ENCODE measurements around the gene RAD51B.

The RAD51B gene

DNA sequence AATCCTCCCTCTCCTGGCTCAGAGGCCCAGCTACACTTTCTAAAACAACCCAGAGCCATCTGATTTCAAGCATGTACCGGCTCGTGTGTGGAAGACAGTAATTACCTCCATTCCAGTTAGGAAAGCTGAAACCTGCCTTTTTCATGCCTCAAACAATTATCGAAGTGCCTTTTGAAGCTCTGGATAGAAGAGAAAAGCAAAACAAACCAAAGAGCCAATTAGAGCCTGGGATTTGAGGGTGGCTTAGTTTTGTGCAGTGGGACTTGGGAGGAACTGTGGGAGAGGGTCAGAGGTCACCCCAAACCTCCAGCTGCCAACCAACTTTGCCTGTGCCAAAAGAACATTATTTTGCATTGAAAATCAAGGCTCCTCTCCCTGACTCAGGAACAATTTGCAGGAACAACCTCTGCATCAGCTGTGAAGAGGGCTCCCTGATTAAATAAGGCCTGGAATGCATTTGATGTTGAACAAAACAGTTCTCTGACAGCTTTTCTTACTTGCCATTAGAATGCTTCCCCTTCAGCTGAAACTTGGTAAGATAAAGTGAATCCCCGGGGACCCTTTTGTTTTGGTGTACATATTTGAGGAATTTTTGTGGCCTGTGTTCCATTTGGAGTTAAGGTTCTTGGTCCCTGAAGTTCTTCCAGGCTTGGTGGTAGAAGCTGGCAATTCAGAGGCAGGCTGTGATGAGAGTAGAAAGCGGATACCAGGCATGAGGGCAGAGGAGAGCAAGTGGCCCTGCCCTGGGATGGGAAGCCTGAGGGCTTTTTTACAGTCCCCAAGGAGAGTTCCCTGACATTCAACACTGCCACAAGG is 703.1 kb downstream of the RAD51B start:
- DNase-seq: no peak

- no peak for DNase-seq
Measured at GRCh38 chr14:68523326-68523610, 703.7 kb downstream of the RAD51B start.

GRCh38 chr14:68523989-68524725 is 704.6 kb downstream of the RAD51B start:
- DNase-seq: no peak

- DNase-seq: no peak
Measured at GRCh38 chr14:68525516-68525915, 705.9 kb downstream of the RAD51B start.

DNA sequence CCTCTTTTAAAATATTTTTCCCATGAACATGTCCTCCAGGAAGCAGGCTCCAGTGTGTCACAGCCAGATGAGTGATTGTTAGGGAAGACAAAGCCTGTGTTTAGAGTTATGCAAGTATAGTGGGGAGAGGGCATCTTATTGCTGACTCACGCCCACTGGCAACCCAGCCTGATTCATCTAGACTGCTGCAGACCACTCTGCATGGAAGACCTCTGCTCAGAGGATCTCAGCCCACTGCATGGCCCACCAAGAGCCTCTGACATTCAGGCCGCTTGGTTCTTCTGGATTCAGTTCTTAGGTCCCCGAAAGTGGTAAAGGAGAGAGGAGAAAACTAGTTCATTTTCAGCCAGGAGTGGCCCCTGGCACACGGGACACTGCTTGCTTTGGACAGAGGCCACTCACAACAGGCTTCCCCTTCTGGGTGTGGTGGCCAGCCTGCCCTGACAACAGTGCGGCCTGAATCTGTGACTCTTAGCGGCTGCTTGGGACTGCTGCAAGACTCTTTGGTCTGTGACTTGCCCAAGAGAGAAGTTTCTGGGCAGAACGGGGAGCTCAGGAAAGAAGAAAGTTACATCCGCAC is 707.0 kb downstream of the RAD51B start:
- no peak for DNase-seq

DNA sequence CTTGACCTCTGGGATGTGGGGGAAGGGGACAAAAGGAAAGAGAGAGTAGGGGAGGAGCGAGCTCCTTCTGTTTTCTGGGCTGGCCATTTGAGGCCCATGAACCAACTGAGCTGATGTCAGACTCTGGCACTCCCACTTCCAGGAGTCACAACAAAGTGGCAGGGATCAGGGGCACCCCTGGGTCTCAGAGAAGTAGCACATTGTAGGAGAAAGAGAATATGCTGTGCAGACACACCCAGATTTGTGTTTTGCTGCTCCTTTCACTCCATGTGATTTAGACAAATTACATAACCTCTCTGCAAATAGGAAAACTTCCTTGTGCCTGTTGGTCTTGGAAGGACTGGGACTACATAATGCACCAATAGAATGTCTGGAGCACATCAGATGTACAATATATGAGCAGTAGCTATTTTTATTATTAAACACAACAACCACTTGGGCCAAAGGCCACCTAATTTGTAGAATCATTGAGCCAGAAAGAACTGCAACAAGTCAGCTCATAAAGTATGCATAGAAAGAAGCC is 707.8 kb downstream of the RAD51B start:
- DNase-seq: no peak

DNA sequence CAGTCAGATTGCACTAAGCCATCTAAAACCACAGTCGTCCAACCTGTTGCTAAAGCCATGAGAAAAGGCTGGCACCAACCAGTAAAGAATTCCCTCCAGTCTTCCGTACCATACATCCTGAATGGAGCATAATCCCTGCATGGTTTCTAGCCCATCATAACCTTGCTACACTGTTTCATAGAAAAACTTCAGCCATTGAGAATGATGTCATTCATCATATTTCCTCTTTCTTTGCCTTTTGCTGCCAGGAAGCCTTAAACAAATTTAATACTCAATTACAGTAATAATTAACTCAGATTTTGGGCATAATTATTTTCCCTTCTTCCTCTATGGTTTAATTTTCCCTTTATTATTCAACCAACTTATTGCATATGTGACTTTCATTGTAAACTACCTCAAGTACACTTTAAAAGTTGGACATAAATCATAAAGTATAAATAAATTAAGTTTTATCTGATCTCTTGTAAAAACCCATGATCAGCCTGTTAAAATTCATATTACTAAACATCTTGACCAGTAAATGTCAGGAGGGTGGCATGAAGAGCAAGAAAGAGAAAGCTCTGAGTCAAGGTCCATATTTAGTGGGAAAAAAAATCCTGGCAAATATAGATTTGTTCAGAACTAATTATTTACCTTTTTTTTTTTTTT is 708.6 kb downstream of the RAD51B start:
- no peak for DNase-seq

- no peak for DNase-seq
Measured at GRCh38 chr14:68530443-68530842, 710.9 kb downstream of the RAD51B start.

- no peak for DNase-seq
Measured at GRCh38 chr14:68532496-68532895, 712.9 kb downstream of the RAD51B start.

GRCh38 chr14:68534276-68534675 is 714.7 kb downstream of the RAD51B start:
- DNase-seq: no peak

DNA sequence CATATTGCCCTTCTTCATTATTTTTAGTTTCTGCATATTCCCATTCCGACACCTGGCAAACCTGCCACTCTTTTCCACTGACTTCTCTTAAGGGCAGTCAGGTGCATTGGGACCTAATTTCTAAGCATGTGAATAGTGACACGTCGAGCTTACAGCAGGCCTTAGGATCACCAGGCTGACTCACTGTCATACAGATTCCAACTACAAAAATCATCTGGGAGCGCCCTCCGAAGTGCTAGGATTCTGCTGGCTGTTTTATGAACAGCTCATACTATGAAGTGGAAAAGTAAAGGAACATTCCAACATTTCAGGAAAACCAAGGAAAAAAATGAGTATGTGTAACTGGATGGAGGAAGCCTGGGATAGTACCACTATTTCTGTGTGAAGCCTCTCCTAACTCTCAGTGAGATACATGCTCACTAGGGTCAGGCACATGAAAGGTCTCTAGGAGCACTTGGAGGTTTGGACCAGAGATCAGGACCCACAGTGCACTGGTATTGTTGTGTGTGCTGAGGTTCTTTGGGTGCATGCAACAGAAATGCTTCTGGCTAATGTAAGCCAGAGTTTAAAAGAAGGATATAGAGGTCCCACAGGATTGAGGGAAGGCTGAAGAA is 715.9 kb downstream of the RAD51B start:
- DNase-seq: no peak

GRCh38 chr14:68536018-68536410 is 716.4 kb downstream of the RAD51B start:
- DNase-seq: no peak

GRCh38 chr14:68538639-68539038 is 719.1 kb downstream of the RAD51B start:
- no peak for DNase-seq

- DNase-seq: no peak
Measured at GRCh38 chr14:68539241-68539737, 719.7 kb downstream of the RAD51B start.

- no peak for DNase-seq
Measured at GRCh38 chr14:68539789-68540188, 720.2 kb downstream of the RAD51B start.

GRCh38 chr14:68541178-68541896 is 721.8 kb downstream of the RAD51B start:
- DNase-seq: no peak

DNA sequence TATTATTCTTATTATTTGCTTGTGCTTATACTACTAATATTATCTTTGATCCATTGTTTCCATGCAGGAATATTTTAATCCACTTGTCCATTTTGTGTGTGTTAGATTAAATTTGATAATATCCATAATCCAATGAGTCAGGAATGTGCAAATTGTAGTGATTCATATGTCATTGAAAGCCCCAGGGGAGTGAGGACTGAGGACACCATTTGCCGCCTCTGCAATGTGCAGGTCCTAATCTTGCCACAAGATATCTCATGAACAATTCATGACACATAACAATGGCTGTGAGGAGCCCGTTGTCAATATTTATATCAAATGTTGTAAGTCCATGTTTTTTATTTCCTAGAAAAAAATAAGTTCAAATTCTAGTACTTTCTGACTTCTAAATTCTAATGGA is 722.8 kb downstream of the RAD51B start:
- DNase-seq: no peak

DNA sequence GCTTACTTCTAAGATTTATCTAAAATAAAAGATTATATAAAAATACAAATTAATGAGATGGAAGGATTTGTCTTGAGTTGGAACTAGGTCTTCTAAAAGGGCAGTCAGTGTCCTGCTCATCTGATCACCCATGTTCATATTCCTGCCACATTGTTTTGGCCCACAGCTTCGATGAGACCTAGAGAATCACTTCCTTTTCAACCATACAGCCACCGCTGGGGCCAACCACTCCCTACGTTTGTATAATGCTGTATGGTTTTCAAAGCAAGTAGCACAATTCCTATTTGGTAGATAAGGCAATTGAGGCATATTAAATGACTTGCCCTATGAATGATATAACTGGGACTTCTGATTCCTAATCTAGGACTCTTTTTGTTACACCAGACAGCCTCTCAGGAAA is 723.9 kb downstream of the RAD51B start:
- DNase-seq: no peak

DNA sequence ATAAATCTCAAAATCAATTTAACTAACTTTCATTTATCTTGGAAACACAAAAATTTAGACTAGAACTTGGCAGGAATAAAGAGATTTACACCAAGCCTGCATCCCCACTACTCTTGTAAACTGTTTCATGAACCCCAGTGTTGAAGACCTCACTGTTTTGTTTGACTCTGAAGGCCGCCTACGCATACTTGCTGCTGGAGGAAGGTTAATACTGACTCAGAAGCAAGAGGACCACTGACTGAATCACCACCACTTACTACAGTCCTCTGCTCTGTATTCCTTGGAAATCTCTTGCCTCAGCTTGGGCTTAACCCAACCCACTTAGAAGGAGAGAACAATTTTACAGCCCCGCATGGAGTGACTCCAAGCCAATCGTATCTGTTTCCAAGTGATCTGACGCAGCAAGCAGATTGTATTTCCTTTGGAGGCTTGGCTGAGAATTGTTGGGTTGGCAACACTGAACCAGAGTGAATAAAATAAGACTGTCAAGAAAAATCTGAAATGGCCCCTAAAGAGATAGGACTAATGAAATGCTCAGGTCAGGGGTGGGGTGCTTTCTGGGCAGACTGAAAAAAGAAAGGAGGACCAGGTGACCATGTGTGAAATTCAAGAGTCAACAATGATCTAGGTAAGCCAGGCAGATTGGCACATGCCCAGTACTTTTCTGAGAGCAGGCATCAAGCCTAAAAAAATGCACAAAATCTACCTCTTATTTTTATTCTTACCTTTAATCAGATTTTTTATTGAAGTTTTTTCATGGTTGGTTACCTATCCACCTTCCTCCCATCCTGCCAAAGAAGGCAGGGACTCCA is 724.7 kb downstream of the RAD51B start:
- no peak for DNase-seq

DNA sequence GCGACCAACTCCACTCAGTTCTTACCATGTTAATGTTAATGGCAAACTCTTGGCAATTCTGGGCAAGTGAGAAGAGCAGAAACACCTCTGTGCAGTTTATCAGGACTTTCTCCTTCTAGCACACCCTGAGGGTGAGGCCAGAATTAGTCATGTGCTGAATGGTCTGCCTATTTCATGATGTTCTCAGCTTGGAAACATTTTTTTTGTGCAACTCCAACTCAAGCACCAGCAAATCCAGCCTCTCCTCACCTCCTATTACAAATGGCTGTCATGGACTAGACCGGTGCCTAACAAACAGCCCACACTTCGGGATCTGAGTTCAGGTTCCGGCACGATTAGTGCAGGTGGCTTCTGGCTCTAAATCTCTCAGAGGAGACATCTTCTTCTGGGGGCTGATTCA is 727.3 kb downstream of the RAD51B start:
- DNase-seq: no peak

Measured in stimulated activated CD4-positive, alpha-beta T cell treated with anti-CD3 and anti-CD28 coated beads, Interleukin-4, amount 100 ng/mL, for 1 hour (primary cell).